Measurements from ENCODE around the gene VAV3.

The VAV3 gene

DNA sequence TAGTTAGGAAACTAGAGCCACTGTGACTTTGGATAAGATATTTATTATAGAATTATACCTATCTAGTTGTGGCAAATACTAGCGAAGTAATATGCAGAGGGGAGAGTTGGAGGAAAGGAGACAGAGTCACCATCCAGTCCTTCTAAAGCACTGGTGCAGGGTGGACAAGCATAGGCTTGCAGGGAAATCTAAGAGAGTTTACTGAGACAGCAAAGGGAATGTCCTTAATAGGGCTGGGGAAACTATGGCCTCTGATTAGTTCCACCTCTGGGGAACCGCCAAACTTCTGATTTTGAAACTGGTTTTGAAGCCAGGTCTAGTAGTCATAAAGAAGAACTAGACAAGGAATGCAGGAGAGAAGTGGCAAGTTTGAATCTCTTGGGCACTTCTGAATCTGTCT lies 407.9 kb downstream of the VAV3 start:
- no peaks in the 10 kb centered on the region for H3K36me3 ChIP-seq (ENCODE audit: insufficient read depth, low read length)

GRCh38 chr1:107555578-107555977 lies 409.4 kb downstream of the VAV3 start:
- H3K79me2 ChIP-seq (ENCODE audit: control insufficient read depth, insufficient read depth, low read length, unreplicated experiment), result no peaks in the 10 kb centered on the region
- no peaks in the 10 kb centered on the region for H3K36me3 ChIP-seq (ENCODE audit: insufficient read depth, low read length)
- H3K4me3 ChIP-seq (ENCODE audit: low read depth, low read length), result no peak overlapping the region
- no peaks in the 10 kb centered on the region for H3K4me1 ChIP-seq (ENCODE audit: control insufficient read depth, insufficient read depth, low read length, unreplicated experiment)
- no peaks in the 10 kb centered on the region for H3K27me3 ChIP-seq (ENCODE audit: insufficient read depth, low read length)
- H2AFZ ChIP-seq (ENCODE audit: low read length, unreplicated experiment), result no peak overlapping the region
- no peak overlapping the region for H3K27ac ChIP-seq (ENCODE audit: low read depth, low read length)

More for the DNA sequence above, 407.9 kb downstream of the VAV3 start:
- Histone ChIP-seq H3K4me1 (ENCODE audit: control insufficient read depth, insufficient read depth, low read length, unreplicated experiment) (no peaks in the 10 kb centered on the region), H3K4me3 (ENCODE audit: low read depth, low read length) (no peak overlapping the region), H2AFZ (ENCODE audit: low read length, unreplicated experiment) (no peak overlapping the region), H3K27me3 (ENCODE audit: insufficient read depth, low read length) (no peaks in the 10 kb centered on the region), H3K27ac (ENCODE audit: low read depth, low read length) (no peak overlapping the region), H3K79me2 (ENCODE audit: control insufficient read depth, insufficient read depth, low read length, unreplicated experiment) (no peaks in the 10 kb centered on the region)

- Histone ChIP-seq H3K36me3 (ENCODE audit: insufficient read depth, low read length) (no peaks in the 10 kb centered on the region), H3K4me1 (ENCODE audit: control insufficient read depth, insufficient read depth, low read length, unreplicated experiment) (no peaks in the 10 kb centered on the region), H3K27ac (ENCODE audit: low read depth, low read length) (no peak overlapping the region), H3K79me2 (ENCODE audit: control insufficient read depth, insufficient read depth, low read length, unreplicated experiment) (no peaks in the 10 kb centered on the region), H3K4me3 (ENCODE audit: low read depth, low read length) (no peak overlapping the region), H3K27me3 (ENCODE audit: insufficient read depth, low read length) (no peaks in the 10 kb centered on the region), H2AFZ (ENCODE audit: low read length, unreplicated experiment) (no peak overlapping the region)
These were observed 412.2 kb downstream of the VAV3 start for GRCh38 chr1:107552781-107553180.

DNA sequence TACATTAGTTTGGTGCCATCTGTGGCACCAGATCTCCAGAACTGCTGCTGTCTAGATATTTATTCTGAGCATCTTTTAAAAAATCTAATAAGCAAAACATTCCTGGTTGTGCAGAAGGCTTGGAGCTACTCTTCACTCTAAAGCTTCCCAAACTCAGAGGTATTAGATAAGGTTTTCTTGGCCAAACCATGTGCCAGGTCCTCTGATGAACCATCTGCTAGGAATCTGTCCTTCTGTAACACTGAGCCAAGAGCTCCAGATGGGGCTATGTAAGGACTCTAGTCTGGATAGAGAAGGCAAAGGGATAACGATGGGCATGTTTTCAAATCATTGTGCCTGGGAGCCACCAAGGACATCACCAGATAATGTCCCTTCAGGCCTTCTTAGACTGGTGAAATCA lies 413.5 kb downstream of the VAV3 start:
- H3K79me2 ChIP-seq (ENCODE audit: control insufficient read depth, insufficient read depth, low read length, unreplicated experiment), result no peaks in the 10 kb centered on the region
- H3K36me3 ChIP-seq (ENCODE audit: insufficient read depth, low read length), result no peaks in the 10 kb centered on the region
- H3K4me1 ChIP-seq (ENCODE audit: control insufficient read depth, insufficient read depth, low read length, unreplicated experiment), result no peaks in the 10 kb centered on the region
- no peak overlapping the region for H2AFZ ChIP-seq (ENCODE audit: low read length, unreplicated experiment)
- no peaks in the 10 kb centered on the region for H3K27me3 ChIP-seq (ENCODE audit: insufficient read depth, low read length)
- no peak overlapping the region for H3K27ac ChIP-seq (ENCODE audit: low read depth, low read length)
- H3K4me3 ChIP-seq (ENCODE audit: low read depth, low read length), result no peak overlapping the region

- no peak overlapping the region for H3K4me3 ChIP-seq (ENCODE audit: low read depth, low read length)
- H3K27me3 ChIP-seq (ENCODE audit: insufficient read depth, low read length), result no peaks in the 10 kb centered on the region
- H3K4me1 ChIP-seq (ENCODE audit: control insufficient read depth, insufficient read depth, low read length, unreplicated experiment), result no peaks in the 10 kb centered on the region
- no peaks in the 10 kb centered on the region for H3K36me3 ChIP-seq (ENCODE audit: insufficient read depth, low read length)
- no peak overlapping the region for H3K27ac ChIP-seq (ENCODE audit: low read depth, low read length)
- no peaks in the 10 kb centered on the region for H3K79me2 ChIP-seq (ENCODE audit: control insufficient read depth, insufficient read depth, low read length, unreplicated experiment)
- H2AFZ ChIP-seq (ENCODE audit: low read length, unreplicated experiment), result no peak overlapping the region
These were observed 414.6 kb downstream of the VAV3 start for GRCh38 chr1:107550358-107550757.

DNA sequence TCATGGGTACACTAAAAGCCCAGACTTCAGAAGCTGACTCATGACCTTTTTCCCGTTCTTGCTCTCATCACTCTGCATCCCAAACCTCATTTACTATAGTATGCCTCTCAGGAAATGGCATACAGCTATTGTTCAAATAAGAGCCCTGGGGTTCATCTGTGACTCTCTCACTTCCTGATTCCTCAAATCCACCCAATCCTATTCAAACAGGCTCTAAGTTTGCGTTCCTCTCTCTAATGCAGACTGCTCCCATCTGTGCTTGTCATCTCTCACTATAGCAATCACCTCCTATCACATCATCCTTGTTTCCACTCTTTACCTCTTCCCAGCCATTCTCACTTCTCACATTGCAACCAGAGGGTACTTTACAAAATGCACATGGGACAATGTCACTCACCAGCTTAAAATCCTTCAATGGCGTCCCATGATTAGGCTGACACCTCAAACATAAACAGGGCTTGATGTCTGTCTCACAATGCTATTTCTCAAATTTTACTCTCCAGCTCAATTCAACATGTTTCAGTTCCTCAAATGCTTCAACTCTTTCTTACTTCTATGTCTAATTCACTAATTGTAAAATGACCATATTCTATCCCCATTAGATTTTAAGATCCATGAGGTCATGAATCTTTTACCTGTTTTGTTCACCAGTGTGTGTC lies 415.7 kb downstream of the VAV3 start:
- no peak overlapping the region for H3K27ac ChIP-seq (ENCODE audit: low read depth, low read length)
- no peaks in the 10 kb centered on the region for H3K36me3 ChIP-seq (ENCODE audit: insufficient read depth, low read length)
- H3K79me2 ChIP-seq (ENCODE audit: control insufficient read depth, insufficient read depth, low read length, unreplicated experiment), result no peaks in the 10 kb centered on the region
- H3K27me3 ChIP-seq (ENCODE audit: insufficient read depth, low read length), result no peaks in the 10 kb centered on the region
- no peak overlapping the region for H3K4me3 ChIP-seq (ENCODE audit: low read depth, low read length)
- H3K4me1 ChIP-seq (ENCODE audit: control insufficient read depth, insufficient read depth, low read length, unreplicated experiment), result no peaks in the 10 kb centered on the region
- no peak overlapping the region for H2AFZ ChIP-seq (ENCODE audit: low read length, unreplicated experiment)

DNA sequence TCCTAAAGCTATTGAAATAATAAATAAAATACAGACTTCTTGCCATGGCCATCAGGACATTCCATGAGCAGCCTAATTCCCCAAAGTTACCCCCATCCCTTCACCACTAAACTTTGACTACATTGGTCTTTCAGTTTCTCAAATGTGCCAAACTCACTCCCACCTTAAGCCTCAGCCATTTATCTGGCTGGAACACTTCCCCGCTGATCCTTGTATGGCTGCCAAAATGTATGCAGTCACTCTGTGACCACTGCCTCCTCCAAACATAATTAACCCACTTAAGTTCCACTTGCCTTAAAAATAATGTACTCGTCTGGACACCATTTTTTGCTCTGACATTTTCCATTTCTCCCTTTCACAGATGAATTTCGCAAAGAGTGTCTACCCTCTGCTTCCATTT lies 416.7 kb downstream of the VAV3 start:
- H3K36me3 ChIP-seq (ENCODE audit: insufficient read depth, low read length), result no peaks in the 10 kb centered on the region
- no peak overlapping the region for H3K27ac ChIP-seq (ENCODE audit: low read depth, low read length)
- H3K79me2 ChIP-seq (ENCODE audit: control insufficient read depth, insufficient read depth, low read length, unreplicated experiment), result no peaks in the 10 kb centered on the region
- no peaks in the 10 kb centered on the region for H3K27me3 ChIP-seq (ENCODE audit: insufficient read depth, low read length)
- no peaks in the 10 kb centered on the region for H3K4me1 ChIP-seq (ENCODE audit: control insufficient read depth, insufficient read depth, low read length, unreplicated experiment)
- no peak overlapping the region for H3K4me3 ChIP-seq (ENCODE audit: low read depth, low read length)
- H2AFZ ChIP-seq (ENCODE audit: low read length, unreplicated experiment), result no peak overlapping the region

DNA sequence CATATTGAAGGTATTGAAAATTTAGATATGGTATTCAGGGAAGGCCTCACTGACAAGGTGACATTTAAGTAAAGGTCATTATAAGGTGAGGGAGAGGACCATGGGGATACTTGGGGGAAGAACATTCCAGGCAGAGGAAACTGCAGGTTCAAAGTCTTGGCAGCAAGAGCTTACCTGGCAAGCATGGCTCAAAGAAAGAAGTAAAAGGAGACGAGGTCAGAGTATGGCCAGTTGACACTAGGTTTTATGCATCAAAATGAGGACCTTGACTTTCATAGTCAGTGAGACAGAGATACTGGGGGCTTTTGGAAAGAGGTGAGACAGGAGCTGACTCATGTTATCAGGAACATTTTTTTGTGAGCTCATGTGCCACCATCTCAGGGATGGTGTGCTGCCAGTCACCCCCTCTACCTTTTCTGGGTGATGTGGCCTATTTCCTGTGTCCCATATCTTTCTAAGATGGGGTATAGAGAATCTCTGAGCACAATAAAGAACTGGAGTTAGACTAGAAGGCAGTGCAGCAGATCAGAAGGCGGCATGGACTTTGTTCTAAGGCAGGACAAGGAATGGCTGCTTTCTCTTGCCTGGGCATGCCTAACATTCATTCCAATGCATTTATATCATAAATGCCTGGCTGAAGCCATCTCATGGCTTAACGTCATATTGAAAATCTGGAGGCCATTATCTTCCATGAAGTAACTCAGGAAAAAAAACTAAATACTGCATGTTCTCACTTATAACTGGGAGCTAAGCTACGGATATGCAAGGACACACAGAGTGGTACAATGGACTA lies 417.4 kb downstream of the VAV3 start:
- no peaks in the 10 kb centered on the region for H3K4me1 ChIP-seq (ENCODE audit: control insufficient read depth, insufficient read depth, low read length, unreplicated experiment)
- no peak overlapping the region for H3K27ac ChIP-seq (ENCODE audit: low read depth, low read length)
- no peak overlapping the region for H3K4me3 ChIP-seq (ENCODE audit: low read depth, low read length)
- H3K27me3 ChIP-seq (ENCODE audit: insufficient read depth, low read length), result no peaks in the 10 kb centered on the region
- no peaks in the 10 kb centered on the region for H3K79me2 ChIP-seq (ENCODE audit: control insufficient read depth, insufficient read depth, low read length, unreplicated experiment)
- no peak overlapping the region for H2AFZ ChIP-seq (ENCODE audit: low read length, unreplicated experiment)
- no peaks in the 10 kb centered on the region for H3K36me3 ChIP-seq (ENCODE audit: insufficient read depth, low read length)

DNA sequence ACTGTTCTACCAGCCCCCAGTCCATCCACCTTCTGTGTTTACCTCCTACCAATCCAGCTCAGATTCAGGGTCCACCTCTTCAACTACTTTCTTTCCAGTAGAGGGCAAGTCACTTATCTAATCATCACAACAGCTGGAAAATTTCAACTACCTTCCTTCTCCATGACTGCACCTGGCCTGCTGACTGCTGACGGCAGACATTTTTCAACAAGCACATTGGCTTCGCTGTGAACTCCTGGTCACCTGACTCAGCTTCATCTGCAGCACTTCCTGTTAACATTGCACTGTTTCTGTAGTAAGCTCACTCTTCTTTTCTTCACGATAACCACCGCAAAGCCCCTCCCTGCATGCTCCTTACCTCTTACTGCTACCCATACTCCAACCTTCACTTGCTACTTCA lies 418.4 kb downstream of the VAV3 start:
- Histone ChIP-seq H3K27ac (ENCODE audit: low read depth, low read length) (no peak overlapping the region), H3K4me3 (ENCODE audit: low read depth, low read length) (no peak overlapping the region), H3K36me3 (ENCODE audit: insufficient read depth, low read length) (no peaks in the 10 kb centered on the region), H3K27me3 (ENCODE audit: insufficient read depth, low read length) (no peaks in the 10 kb centered on the region), H2AFZ (ENCODE audit: low read length, unreplicated experiment) (no peak overlapping the region), H3K4me1 (ENCODE audit: control insufficient read depth, insufficient read depth, low read length, unreplicated experiment) (no peaks in the 10 kb centered on the region), H3K79me2 (ENCODE audit: control insufficient read depth, insufficient read depth, low read length, unreplicated experiment) (no peaks in the 10 kb centered on the region)

DNA sequence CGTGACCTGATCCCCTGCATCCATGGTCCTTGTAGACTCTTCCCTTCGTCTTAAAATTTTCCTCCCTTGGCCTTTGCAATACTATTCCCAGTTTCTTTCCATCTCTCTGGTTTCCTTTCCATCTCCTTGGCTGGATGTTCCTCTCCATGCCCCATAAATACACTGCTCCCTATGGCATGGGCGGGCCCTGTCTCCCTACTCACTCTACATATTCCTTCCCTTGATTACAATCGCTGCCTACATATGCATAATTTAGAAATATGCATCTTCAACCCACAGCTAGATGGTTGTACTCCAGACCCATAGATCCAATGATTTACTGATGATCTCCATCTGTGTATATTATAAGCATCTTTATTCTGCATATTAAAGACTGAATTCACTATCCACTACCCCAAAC lies 419.1 kb downstream of the VAV3 start:
- H3K4me1 ChIP-seq (ENCODE audit: control insufficient read depth, insufficient read depth, low read length, unreplicated experiment), result no peaks in the 10 kb centered on the region
- H3K27me3 ChIP-seq (ENCODE audit: insufficient read depth, low read length), result no peaks in the 10 kb centered on the region
- H3K4me3 ChIP-seq (ENCODE audit: low read depth, low read length), result no peak overlapping the region
- no peaks in the 10 kb centered on the region for H3K36me3 ChIP-seq (ENCODE audit: insufficient read depth, low read length)
- no peak overlapping the region for H3K27ac ChIP-seq (ENCODE audit: low read depth, low read length)
- no peaks in the 10 kb centered on the region for H3K79me2 ChIP-seq (ENCODE audit: control insufficient read depth, insufficient read depth, low read length, unreplicated experiment)
- no peak overlapping the region for H2AFZ ChIP-seq (ENCODE audit: low read length, unreplicated experiment)

DNA sequence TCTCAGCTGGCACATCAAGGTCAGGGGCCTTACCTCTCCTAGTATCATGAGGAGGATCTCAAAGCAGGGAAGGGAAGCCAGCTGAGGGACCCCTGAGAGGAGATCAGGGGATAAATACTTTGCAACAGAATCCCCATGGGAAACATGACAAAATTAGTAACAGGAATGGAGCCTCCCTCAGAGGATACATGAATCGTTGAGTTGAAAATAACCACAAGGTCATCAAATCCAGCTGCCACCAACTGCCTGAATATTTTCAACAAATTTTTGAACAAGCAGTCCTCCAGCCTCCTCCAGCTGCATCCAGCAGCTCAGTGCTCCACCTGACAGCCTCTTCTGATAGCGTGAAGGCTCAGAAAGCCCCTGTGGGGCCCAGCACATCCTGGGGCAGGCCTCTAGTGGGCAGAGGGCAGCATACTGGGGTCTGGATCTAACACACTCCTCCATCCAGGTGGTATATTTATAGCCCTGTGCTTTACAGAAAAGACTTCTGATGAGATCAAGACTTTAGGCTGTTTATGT lies 419.9 kb downstream of the VAV3 start:
- H3K36me3 ChIP-seq (ENCODE audit: insufficient read depth, low read length), result no peaks in the 10 kb centered on the region
- no peak overlapping the region for H3K27ac ChIP-seq (ENCODE audit: low read depth, low read length)
- no peaks in the 10 kb centered on the region for H3K79me2 ChIP-seq (ENCODE audit: control insufficient read depth, insufficient read depth, low read length, unreplicated experiment)
- no peak overlapping the region for H2AFZ ChIP-seq (ENCODE audit: low read length, unreplicated experiment)
- no peak overlapping the region for H3K4me3 ChIP-seq (ENCODE audit: low read depth, low read length)
- no peaks in the 10 kb centered on the region for H3K27me3 ChIP-seq (ENCODE audit: insufficient read depth, low read length)
- H3K4me1 ChIP-seq (ENCODE audit: control insufficient read depth, insufficient read depth, low read length, unreplicated experiment), result no peaks in the 10 kb centered on the region
